Liver (tissue), 9 donors: ENCODE measurements around the gene GIMAP6. TPM values are rescaled to one million over a fixed set of nuclear protein-coding genes. Genes with fewer than 3 reads are reported as not detected.

Experiments used
- DNase-seq: peaks from one replicate; pipeline ENCODE4 v3.0.0-alpha.2; 2017; ENCODE audit warnings: low spot score
- H3K27ac ChIP-seq, 2 donors: one replicate each; pipeline ENCODE4 v1.7.0; 2013; ENCODE audit warnings: inconsistent platforms in 2 of 2, low read length in 2 of 2, control low read depth in 1 of 2, low read depth in 1 of 2, mild to moderate bottlenecking in 1 of 2
- H3K27me3 ChIP-seq, 4 donors: one replicate each; pipeline versions ENCODE4 v1.6.1 to v1.7.0; 2013; ENCODE audit warnings: low read length in 3 of 4, inconsistent platforms in 1 of 4, mild to moderate bottlenecking in 1 of 4, moderate library complexity in 1 of 4; ENCODE audit not compliant: control insufficient read depth in 4 of 4, insufficient read depth in 4 of 4
- H3K36me3 ChIP-seq, 4 donors: one replicate each; pipeline versions ENCODE4 v1.6.1 to v1.7.0; 2013; ENCODE audit warnings: low read length in 3 of 4, mild to moderate bottlenecking in 3 of 4, low read depth in 1 of 4, moderate library complexity in 1 of 4; ENCODE audit not compliant: control insufficient read depth in 4 of 4, insufficient read depth in 3 of 4
- H3K4me1 ChIP-seq, 4 donors: one replicate each; pipeline versions ENCODE4 v1.6.1 to v1.7.0; 2013; ENCODE audit warnings: low read length in 3 of 4, mild to moderate bottlenecking in 3 of 4, moderate library complexity in 1 of 4; ENCODE audit not compliant: control insufficient read depth in 4 of 4, insufficient read depth in 4 of 4
- H3K4me3 ChIP-seq, 3 donors: one replicate each; pipeline versions ENCODE4 v1.6.1 to v1.7.0; 2013; ENCODE audit warnings: low read length in 3 of 3, control low read depth in 1 of 3, low read depth in 1 of 3, mild to moderate bottlenecking in 1 of 3
- H3K9ac ChIP-seq, 2 donors: one replicate each; pipeline ENCODE4 v1.7.0; 2013; ENCODE audit warnings: low read length in 2 of 2, mild to moderate bottlenecking in 2 of 2, moderate library complexity in 2 of 2, control low read depth in 1 of 2, low read depth in 1 of 2
- H3K9me3 ChIP-seq, 4 donors: one replicate each; pipeline versions ENCODE4 v1.6.1 to v1.7.0; 2013; ENCODE audit warnings: low read length in 3 of 4; ENCODE audit not compliant: control insufficient read depth in 4 of 4
- FOXA1 ChIP-seq: IDR thresholded peaks from 2 replicates; pipeline ENCODE4 v1.6.1; 2016; ENCODE audit warnings: antibody characterized with exemption
- FOXA2 ChIP-seq: IDR thresholded peaks from 2 replicates; pipeline ENCODE4 v1.6.1; 2016; ENCODE audit warnings: antibody characterized with exemption
- GABPA ChIP-seq, 2 donors: IDR thresholded peaks in 1 of 2; conservative IDR thresholded peaks in 1 of 2; 2 replicates each; pipeline ENCODE4 v1.6.1; 2016; ENCODE audit warnings: antibody characterized with exemption in 2 of 2, mild to moderate bottlenecking in 1 of 2, moderate library complexity in 1 of 2
- HNF4A ChIP-seq, 2 donors: conservative IDR thresholded peaks; 2 replicates each; pipeline ENCODE4 v1.6.1; 2016; ENCODE audit warnings: antibody characterized with exemption in 2 of 2, mild to moderate bottlenecking in 2 of 2
- HNF4G ChIP-seq: IDR thresholded peaks from 2 replicates; pipeline ENCODE4 v1.6.1; 2016; ENCODE audit warnings: antibody characterized with exemption
- JUND ChIP-seq, 2 donors: IDR thresholded peaks; 2 replicates each; pipeline ENCODE4 v1.6.1; 2016; ENCODE audit warnings: antibody characterized with exemption in 2 of 2
- NR2F2 ChIP-seq: IDR thresholded peaks from 2 replicates; pipeline ENCODE4 v1.6.1; 2016; ENCODE audit warnings: antibody characterized with exemption
- RAD21 ChIP-seq, 2 donors: IDR thresholded peaks; 2 replicates each; pipeline ENCODE4 v1.6.1; 2016; ENCODE audit warnings: antibody characterized with exemption in 2 of 2, mild to moderate bottlenecking in 2 of 2
- RXRA ChIP-seq, 2 donors: IDR thresholded peaks; 2 replicates each; pipeline ENCODE4 v1.6.1; 2017 to 2018; ENCODE audit warnings: antibody characterized with exemption in 2 of 2, mild to moderate bottlenecking in 1 of 2
- SP1 ChIP-seq: IDR thresholded peaks from 2 replicates; pipeline ENCODE4 v1.6.1; 2018; ENCODE audit warnings: antibody characterized with exemption, mild to moderate bottlenecking
- YY1 ChIP-seq: IDR thresholded peaks from 2 replicates; pipeline ENCODE4 v1.6.1; 2016; ENCODE audit warnings: antibody characterized with exemption, mild to moderate bottlenecking
- whole genome bisulfite sequencing: extraction: QIAGEN DNeasy Blood & Tissue Kit; methylation state at CpG from one replicate; pipeline ENCODE4 v1.1.7; 2013; 5-methylcytosine and 5-hydroxymethylcytosine counted together
- polyA plus RNA-seq, 2 donors: library from polyadenylated mRNA; stranded (reverse) in 1 of 2; unstranded in 1 of 2; fragments of 200-250 nt in 1 of 2; fragments of >200 nt in 1 of 2; fragmentation: Nextera tagmentation in 1 of 2; extraction: Ambion mirVana in 1 of 2; gene quantifications; one replicate each; pipeline versions ENCODE4 v1.2.1 to v1.2.3, GENCODE V29; 2013 to 2015
- total RNA-seq, 2 donors: library from RNA; depleted of rRNA; stranded (reverse); fragments of >200 nt; gene quantifications; one replicate each; pipeline ENCODE4 v1.2.3, GENCODE V29; 2014
- TF ChIP-seq, protein P1 (sequence below): IDR thresholded peaks from 2 replicates; pipeline ENCODE4 v1.6.1; 2016; ENCODE audit warnings: antibody characterized with exemption
- TF ChIP-seq, protein P2 (sequence below): fragments of 150-350 bp; IDR thresholded peaks from 2 replicates; pipeline ENCODE4 v1.5.1; 2017; ENCODE audit warnings: improper control_type of control experiment, low read depth, low read length; ENCODE audit not compliant: missing input control
- TF ChIP-seq, protein P3 (sequence below): IDR thresholded peaks from 2 replicates; pipeline ENCODE4 v1.6.1; 2016; ENCODE audit warnings: antibody characterized with exemption, mild to moderate bottlenecking
- TF ChIP-seq, protein P4 (sequence below): IDR thresholded peaks from 2 replicates; pipeline ENCODE4 v1.6.1; 2016; ENCODE audit warnings: antibody characterized with exemption
- TF ChIP-seq, protein P5 (sequence below): IDR thresholded peaks from 2 replicates; pipeline ENCODE4 v1.6.1; 2016; ENCODE audit warnings: antibody characterized with exemption
- donor health status: healthy.
- donor health status: healthy.
- donor health status: healthy.
- donor health status: healthy.
- donor health status: healthy.

The GIMAP6 gene
- total and polyA plus RNA-seq, 4 donors, result 2.0 to 17.5 (median 11.9) TPM

DNA sequence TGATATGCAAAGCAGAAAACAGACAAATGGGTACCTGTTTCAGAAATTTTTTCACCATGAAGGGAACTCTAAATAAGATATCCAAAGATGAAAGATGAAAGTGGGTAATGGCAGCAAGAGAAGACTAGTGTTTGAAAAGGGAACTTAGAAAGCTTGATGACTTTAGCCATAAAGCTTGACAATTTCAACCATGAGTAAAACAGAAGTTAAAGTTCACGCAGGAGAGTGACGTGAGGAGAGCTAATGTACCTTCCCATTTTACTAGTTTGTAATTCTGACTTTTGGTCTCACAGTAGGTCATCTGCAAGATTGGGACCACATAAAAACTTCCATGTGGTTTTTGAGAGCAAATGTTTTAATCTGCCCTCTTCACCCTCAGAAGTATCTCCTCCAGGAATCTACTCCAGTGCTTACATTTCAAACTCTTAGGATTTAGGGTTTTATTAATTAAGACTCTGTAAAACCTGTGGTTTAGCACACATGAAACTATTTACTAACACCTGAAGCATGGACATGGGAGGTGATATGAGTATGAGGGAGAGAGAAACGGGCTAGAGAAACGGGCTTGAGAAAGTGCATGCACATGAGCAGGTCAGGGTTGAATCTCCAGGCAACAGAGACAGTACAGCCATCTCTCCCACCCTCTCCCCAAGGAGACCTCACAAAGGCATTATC, 28.9 kb upstream of the GIMAP6 start:
- TF ChIP-seq RXRA (IDR thresholded peaks at IDR 0.05) (no peak), FOXA2 (no peak), JUND (IDR thresholded peaks at IDR 0.05) (no peak), HNF4G (no peak), SP1 (no peak), HNF4A (conservative IDR thresholded peaks at IDR 0.05) (no peak), YY1 (no peak), GABPA (IDR thresholded peaks at IDR 0.05 in 1 of 2, conservative IDR thresholded peaks at IDR 0.05 in 1 of 2) (no peak), NR2F2 (no peak), FOXA1 (no peak), RAD21 (IDR thresholded peaks at IDR 0.05) (no peak)
- TF ChIP-seq, protein P1, sequence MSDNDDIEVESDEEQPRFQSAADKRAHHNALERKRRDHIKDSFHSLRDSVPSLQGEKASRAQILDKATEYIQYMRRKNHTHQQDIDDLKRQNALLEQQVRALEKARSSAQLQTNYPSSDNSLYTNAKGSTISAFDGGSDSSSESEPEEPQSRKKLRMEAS, result no peak
- TF ChIP-seq, protein P2, sequence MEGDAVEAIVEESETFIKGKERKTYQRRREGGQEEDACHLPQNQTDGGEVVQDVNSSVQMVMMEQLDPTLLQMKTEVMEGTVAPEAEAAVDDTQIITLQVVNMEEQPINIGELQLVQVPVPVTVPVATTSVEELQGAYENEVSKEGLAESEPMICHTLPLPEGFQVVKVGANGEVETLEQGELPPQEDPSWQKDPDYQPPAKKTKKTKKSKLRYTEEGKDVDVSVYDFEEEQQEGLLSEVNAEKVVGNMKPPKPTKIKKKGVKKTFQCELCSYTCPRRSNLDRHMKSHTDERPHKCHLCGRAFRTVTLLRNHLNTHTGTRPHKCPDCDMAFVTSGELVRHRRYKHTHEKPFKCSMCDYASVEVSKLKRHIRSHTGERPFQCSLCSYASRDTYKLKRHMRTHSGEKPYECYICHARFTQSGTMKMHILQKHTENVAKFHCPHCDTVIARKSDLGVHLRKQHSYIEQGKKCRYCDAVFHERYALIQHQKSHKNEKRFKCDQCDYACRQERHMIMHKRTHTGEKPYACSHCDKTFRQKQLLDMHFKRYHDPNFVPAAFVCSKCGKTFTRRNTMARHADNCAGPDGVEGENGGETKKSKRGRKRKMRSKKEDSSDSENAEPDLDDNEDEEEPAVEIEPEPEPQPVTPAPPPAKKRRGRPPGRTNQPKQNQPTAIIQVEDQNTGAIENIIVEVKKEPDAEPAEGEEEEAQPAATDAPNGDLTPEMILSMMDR, result no peak
- TF ChIP-seq, protein P3, sequence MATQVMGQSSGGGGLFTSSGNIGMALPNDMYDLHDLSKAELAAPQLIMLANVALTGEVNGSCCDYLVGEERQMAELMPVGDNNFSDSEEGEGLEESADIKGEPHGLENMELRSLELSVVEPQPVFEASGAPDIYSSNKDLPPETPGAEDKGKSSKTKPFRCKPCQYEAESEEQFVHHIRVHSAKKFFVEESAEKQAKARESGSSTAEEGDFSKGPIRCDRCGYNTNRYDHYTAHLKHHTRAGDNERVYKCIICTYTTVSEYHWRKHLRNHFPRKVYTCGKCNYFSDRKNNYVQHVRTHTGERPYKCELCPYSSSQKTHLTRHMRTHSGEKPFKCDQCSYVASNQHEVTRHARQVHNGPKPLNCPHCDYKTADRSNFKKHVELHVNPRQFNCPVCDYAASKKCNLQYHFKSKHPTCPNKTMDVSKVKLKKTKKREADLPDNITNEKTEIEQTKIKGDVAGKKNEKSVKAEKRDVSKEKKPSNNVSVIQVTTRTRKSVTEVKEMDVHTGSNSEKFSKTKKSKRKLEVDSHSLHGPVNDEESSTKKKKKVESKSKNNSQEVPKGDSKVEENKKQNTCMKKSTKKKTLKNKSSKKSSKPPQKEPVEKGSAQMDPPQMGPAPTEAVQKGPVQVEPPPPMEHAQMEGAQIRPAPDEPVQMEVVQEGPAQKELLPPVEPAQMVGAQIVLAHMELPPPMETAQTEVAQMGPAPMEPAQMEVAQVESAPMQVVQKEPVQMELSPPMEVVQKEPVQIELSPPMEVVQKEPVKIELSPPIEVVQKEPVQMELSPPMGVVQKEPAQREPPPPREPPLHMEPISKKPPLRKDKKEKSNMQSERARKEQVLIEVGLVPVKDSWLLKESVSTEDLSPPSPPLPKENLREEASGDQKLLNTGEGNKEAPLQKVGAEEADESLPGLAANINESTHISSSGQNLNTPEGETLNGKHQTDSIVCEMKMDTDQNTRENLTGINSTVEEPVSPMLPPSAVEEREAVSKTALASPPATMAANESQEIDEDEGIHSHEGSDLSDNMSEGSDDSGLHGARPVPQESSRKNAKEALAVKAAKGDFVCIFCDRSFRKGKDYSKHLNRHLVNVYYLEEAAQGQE, result no peak
- TF ChIP-seq, protein P4, sequence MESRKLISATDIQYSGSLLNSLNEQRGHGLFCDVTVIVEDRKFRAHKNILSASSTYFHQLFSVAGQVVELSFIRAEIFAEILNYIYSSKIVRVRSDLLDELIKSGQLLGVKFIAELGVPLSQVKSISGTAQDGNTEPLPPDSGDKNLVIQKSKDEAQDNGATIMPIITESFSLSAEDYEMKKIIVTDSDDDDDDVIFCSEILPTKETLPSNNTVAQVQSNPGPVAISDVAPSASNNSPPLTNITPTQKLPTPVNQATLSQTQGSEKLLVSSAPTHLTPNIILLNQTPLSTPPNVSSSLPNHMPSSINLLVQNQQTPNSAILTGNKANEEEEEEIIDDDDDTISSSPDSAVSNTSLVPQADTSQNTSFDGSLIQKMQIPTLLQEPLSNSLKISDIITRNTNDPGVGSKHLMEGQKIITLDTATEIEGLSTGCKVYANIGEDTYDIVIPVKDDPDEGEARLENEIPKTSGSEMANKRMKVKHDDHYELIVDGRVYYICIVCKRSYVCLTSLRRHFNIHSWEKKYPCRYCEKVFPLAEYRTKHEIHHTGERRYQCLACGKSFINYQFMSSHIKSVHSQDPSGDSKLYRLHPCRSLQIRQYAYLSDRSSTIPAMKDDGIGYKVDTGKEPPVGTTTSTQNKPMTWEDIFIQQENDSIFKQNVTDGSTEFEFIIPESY, result no peak
- TF ChIP-seq, protein P5, sequence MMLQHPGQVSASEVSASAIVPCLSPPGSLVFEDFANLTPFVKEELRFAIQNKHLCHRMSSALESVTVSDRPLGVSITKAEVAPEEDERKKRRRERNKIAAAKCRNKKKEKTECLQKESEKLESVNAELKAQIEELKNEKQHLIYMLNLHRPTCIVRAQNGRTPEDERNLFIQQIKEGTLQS, result no peak
- Histone ChIP-seq H3K4me3 (no peak overlapping the region), H3K9ac (no peak overlapping the region), H3K4me1 (no peaks in the 10 kb centered on the region), H3K36me3 (no peaks in the 10 kb centered on the region), H3K27me3 (no peaks in the 10 kb centered on the region), H3K27ac (no peak overlapping the region), H3K9me3 (peaks cover 3 to 15% (median 7%) of the 10 kb centered on the region in 4 donors)
- 87% methylated on average over 4 of the region's 4 CpGs for WGBS
- no peak for DNase-seq
